ENCODE data around the gene OGFOD3. TPM values are rescaled to one million over a fixed set of nuclear protein-coding genes. Genes with fewer than 3 reads are reported as not detected.
"Not testable (repeated sequence)": the region's sequence is repeated elsewhere in the genome, so short reads cannot be mapped to it uniquely, and the experiment has no call there.

The OGFOD3 gene
- total RNA-seq, 1 donor from 2014 or later: 24.7 TPM

DNA sequence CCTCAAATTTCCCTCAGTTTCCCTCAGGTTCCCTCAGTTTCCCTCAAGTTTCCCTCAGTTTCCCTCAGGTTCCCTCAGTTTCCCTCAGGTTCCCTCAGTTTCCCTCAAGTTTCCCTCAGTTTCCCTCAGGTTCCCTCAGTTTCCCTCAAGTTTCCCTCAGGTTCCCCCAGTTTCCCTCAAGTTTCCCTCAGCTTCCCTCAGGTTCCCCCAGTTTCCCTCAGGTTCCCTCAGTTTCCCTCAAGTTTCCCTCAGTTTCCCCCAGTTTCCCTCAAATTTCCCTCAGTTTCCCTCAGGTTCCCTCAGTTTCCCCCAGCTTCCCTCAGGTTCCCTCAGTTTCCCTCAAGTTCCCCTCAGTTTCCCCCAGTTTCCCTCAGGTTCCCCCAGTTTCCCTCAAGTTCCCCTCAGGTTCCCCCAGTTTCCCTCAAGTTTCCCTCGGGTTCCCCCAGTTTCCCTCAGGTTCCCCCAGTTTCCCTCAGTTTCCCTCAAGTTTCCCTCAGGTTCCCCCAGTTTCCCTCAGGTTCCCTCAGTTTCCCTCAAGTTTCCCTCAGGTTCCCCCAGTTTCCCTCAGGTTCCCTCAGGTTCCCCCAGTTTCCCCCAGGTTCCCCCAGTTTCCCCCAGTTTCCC, 58.8 kb downstream of the OGFOD3 start:
- intact Hi-C loops (cut with micrococcal nuclease): loop anchor here (10.0 kb wide), 1 partner anchor 415 kb away; no protein-coding TSS in a partner anchor

- intact Hi-C loops (cut with micrococcal nuclease): loop anchor here (10.0 kb wide), 1 partner anchor 416 kb away; no protein-coding TSS in a partner anchor
These were observed 59.7 kb downstream of the OGFOD3 start, which contains the start of gene TEX19 for GRCh38 chr17:82358465-82359350. TEX19 (plus strand) TSS chr17:82359247; CDS start chr17:82362151, 2,904 bp downstream.

- intact Hi-C loops (cut with micrococcal nuclease): loop anchor here (10.0 kb wide), 1 partner anchor 417 kb away; no protein-coding TSS in a partner anchor
These were observed 61.0 kb downstream of the OGFOD3 start for GRCh38 chr17:82357394-82357793.

DNA sequence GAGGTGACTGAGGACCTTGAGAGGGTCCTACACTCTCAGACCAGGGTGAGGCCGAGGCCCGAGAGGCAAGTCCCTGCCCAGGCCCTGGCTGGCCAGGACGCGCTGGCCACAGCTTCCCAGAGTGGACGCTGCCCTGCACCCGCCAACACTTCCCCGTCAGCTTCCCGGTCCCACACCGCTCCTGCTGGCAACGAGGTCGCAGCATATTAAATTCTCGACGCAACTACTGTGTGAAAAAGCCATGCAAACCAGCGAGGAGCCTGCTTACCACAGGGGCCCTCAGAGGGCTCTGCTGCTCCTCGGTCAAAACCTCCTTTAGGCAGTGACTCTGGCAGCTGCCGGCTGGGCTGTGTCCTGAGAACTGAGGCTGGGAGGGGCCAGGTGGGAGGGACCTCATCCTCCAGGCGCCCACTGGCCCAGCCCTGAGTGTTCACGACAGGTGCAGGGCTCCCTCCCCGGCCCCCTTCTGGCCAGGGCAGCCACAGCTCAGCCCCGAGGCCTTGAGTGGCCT, 61.5 kb downstream of the OGFOD3 start:
- intact Hi-C loops (cut with micrococcal nuclease): loop anchor here (10.0 kb wide), 1 partner anchor 418 kb away; no protein-coding TSS in a partner anchor

- intact Hi-C loops (cut with micrococcal nuclease): loop anchor here (10.0 kb wide), 1 partner anchor 419 kb away; no protein-coding TSS in a partner anchor
These were observed 62.5 kb downstream of the OGFOD3 start for GRCh38 chr17:82355770-82356427.

DNA sequence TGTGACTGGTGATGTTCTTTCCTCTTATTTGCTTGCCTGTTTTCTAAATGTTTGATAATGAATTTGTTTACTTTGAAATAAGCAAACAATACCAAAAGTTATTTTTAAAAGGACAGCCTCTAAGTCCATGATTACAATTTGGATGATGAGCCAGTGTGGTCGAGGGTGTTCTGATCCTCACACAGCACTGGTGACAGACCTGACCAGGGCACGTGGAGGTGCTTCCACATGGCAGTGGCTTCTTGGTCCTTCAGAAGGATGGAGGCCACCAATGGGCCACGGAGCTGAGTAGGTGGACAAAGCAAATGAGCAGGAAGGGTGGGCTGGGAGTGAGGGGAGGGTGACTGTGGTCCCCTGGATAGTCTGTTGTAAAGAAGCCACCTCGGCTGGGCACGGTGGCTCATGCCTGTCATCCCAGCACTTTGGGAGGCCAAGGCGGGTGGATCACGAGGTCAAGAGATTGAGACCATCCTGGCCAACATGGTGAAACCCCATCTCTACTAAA, 63.5 kb downstream of the OGFOD3 start:
- intact Hi-C loops (cut with micrococcal nuclease): loop anchor here (10.0 kb wide), 1 partner anchor 420 kb away; no protein-coding TSS in a partner anchor

- intact Hi-C loops (cut with micrococcal nuclease): loop anchor here (10.0 kb wide), 1 partner anchor 421 kb away; no protein-coding TSS in a partner anchor
These were observed 64.9 kb downstream of the OGFOD3 start for GRCh38 chr17:82353484-82353883.

- intact Hi-C loops (cut with micrococcal nuclease): loop anchor here (1.0 to 10.0 kb wide), 4 partner anchors 62 to 423 kb away; no protein-coding TSS in a partner anchor
These were observed 66.5 kb downstream of the OGFOD3 start for GRCh38 chr17:82351713-82352488.

- intact Hi-C loops (cut with micrococcal nuclease): loop anchor here (1.0 to 10.0 kb wide), 3 partner anchors 63 to 424 kb away; no protein-coding TSS in a partner anchor
These were observed 67.1 kb downstream of the OGFOD3 start for GRCh38 chr17:82351254-82351712.

- intact Hi-C loops (cut with micrococcal nuclease): loop anchor here (1.0 to 10.0 kb wide), 3 partner anchors 64 to 424 kb away; no protein-coding TSS in a partner anchor
These were observed 68.0 kb downstream of the OGFOD3 start for GRCh38 chr17:82350182-82351030.

GRCh38 chr17:82349287-82349701, 69.1 kb downstream of the OGFOD3 start:
- intact Hi-C loops (cut with micrococcal nuclease): no loop called here

- intact Hi-C loops (cut with micrococcal nuclease): no loop called here
These were observed 69.5 kb downstream of the OGFOD3 start for GRCh38 chr17:82348866-82349265.

DNA sequence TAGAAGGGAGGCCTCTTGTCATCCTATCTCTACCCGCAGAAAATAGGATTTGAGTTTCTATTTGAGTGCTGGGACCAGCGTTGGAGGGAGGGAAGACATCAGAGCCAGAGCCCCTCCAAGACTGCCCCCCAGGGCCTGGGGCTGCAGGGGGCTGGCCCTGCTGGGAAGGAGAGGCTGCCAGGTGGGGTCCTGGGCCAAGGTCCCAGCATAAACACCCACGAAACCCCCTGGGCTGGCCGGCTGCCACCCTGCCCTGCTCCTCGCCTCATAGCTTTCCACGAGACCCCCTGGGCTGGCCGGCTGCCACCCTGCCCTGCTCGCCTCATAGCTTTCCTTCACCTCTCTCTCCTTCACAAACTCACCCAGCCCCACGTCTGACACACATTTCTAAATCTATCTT, 70.0 kb downstream of the OGFOD3 start:
- intact Hi-C loops (cut with micrococcal nuclease): no loop called here

GRCh38 chr17:82347994-82348393, 70.4 kb downstream of the OGFOD3 start:
- intact Hi-C loops (cut with micrococcal nuclease): not testable (repeated sequence)

DNA sequence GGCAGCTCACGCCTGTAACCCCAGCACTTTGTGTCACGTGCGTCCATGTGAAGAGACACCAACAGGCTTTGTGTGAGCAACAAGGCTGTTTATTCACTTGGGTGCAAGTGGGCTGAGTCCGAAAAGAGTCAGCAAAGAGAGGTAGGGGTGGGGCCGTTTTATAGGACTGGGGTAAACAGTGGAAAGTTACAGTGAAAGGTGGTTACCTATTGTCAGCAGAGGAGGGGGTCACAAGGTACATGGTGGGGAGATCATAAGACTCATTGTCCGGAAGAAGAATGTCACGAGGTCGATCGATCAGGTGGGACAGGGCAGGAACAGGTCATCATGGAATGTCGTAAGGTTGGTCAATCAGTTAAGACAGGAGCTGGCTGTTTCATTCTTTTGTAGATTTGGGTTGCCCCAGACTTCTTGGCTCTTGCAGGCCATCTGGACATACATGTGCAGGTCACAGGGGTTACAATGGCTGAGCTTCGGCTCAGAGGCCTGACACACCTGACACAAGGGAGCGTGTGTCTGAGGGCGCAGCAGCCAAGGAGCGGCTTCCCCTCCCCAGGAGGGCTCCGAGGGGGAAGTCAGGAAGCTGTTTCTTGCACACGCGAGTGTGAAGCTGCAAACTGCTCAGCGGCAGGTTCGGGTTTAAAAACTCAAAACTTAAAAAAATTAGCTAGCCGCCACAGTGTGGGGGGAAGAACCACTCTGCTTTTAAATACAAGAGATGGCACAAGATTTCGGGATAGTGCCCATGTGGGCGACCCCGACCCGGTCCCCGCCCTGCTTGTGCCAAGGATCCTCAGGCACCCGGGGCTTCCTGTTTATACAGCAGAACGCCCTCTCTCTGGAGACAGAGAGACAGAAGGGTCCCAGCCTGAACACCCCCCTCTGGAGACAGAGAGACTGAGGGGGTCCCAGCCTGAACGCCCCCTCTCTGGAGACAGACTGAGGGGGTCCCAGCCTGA, 71.8 kb downstream of the OGFOD3 start:
- intact Hi-C loops (cut with micrococcal nuclease): no loop called here

GRCh38 chr17:82345151-82345976, 73.0 kb downstream of the OGFOD3 start:
- intact Hi-C loops (cut with micrococcal nuclease): no loop called here

Measured in T-helper 1 cell treated with Interleukin-12 subunit alpha and Interleukin-12 subunit beta and Interleukin-4 antibody, amounts not matched to agents 30 ng/mL and 1 ng/mL, for 36 hours (primary cell).